Spinal cord (tissue), 10 donors: ENCODE measurements around the gene OR52H1. TPM values are rescaled to one million over a fixed set of nuclear protein-coding genes. Genes with fewer than 3 reads are reported as not detected.
"Not testable (repeated sequence)": the region's sequence is repeated elsewhere in the genome, so short reads cannot be mapped to it uniquely, and the experiment has no call there.

Experiments
- DNase-seq, 6 donors: peaks; one replicate each; pipeline versions ENCODE4 v3.0.0 to v3.0.0-alpha.2; 2013 to 2015; ENCODE audit warnings: low spot score in 6 of 6, low read depth in 4 of 6
- H3K27ac ChIP-seq: one replicate; pipeline ENCODE4 v1.5.1; 2013; ENCODE audit warnings: low read depth, low read length, control low read depth
- H3K27me3 ChIP-seq: one replicate; pipeline ENCODE4 v1.6.1; 2013; ENCODE audit warnings: low read length; ENCODE audit not compliant: control insufficient read depth, insufficient read depth
- H3K36me3 ChIP-seq: one replicate; pipeline ENCODE4 v1.6.1; 2013; ENCODE audit warnings: low read length; ENCODE audit not compliant: control insufficient read depth, insufficient read depth
- H3K4me1 ChIP-seq: one replicate; pipeline ENCODE4 v1.6.1; 2013; ENCODE audit warnings: low read length; ENCODE audit not compliant: control insufficient read depth, insufficient read depth
- H3K4me3 ChIP-seq: one replicate; pipeline ENCODE4 v1.5.1; 2013; ENCODE audit warnings: low read depth, low read length, control low read depth
- H3K9me3 ChIP-seq: one replicate; pipeline ENCODE4 v1.6.1; 2013; ENCODE audit warnings: low read length; ENCODE audit not compliant: control insufficient read depth, insufficient read depth
- WGBS: methylation state at CpG from one replicate; pipeline ENCODE4 v1.1.5; 2013; ENCODE audit warnings: missing lambda C conversion rate; ENCODE audit not compliant: insufficient coverage; 5-methylcytosine and 5-hydroxymethylcytosine counted together
- long read RNA-seq, 4 donors: transcript quantifications; one replicate each; lab custom pipeline, GENCODE V29; 2026
- polyA plus RNA-seq, 2 donors: library from polyadenylated mRNA; unstranded; fragments of 120-200 nt; gene quantifications; one replicate each; pipeline ENCODE4 v1.2.1, GENCODE V29; 2013; ENCODE audit not compliant: insufficient read length in 2 of 2
- total RNA-seq, 2 donors: library from RNA; depleted of rRNA in 1 of 2; stranded (reverse); fragments of 120-200 nt in 1 of 2; fragments of >200 nt in 1 of 2; gene quantifications; one replicate each; pipeline versions ENCODE4 v1.2.3 to v1.2.4, GENCODE V29; 2013 to 2014
- donor health status: healthy.

Gene OR52H1
- total RNA-seq (under 1 TPM; 0.40 to 0.55 TPM), polyA plus RNA-seq (not detected)
- long read RNA-seq, donor 1, result 0 reads
- long read RNA-seq, donor 2, result 0 reads
- long read RNA-seq, donor 3, result 0 reads
- long read RNA-seq, donor 4, result 0 reads

DNA sequence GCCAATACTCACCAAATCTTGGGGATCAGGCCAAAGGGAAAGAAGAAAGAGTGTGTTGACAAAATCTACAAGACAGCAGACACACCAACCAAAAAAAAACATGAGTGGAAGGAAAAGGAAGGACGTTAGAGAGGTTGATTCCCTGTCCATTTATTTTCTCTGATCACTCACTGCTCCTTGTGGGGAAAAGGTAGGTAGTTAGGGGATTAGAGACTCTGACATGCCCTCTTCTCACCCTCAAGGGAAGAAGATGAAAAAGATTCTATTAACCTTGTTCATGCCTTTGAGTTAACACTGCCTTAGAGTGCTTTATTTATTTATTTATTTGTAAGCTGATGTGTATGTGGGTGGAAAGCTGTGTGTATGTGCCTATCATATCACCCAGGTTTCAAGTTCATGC, at the start of gene OR52H1:
OR52H1 (minus strand) TSS at position 101 of the 400 bp plus-strand sequence. CDS start 3,035 bp downstream, outside the sequence.
- H3K36me3 ChIP-seq, result no peaks in the 10 kb centered on the region
- no peak within 1 kb of the TSS for H3K4me3 ChIP-seq
- H3K9me3 ChIP-seq, result no peaks in the 10 kb centered on the region
- no peak for DNase-seq
- no peaks in the 10 kb centered on the region for H3K4me1 ChIP-seq
- no CpG with 5 or more reads among the region's 1 CpG for WGBS
- no peaks in the 10 kb centered on the region for H3K27me3 ChIP-seq
- H3K27ac ChIP-seq, result no peak within 1 kb of the TSS

DNA sequence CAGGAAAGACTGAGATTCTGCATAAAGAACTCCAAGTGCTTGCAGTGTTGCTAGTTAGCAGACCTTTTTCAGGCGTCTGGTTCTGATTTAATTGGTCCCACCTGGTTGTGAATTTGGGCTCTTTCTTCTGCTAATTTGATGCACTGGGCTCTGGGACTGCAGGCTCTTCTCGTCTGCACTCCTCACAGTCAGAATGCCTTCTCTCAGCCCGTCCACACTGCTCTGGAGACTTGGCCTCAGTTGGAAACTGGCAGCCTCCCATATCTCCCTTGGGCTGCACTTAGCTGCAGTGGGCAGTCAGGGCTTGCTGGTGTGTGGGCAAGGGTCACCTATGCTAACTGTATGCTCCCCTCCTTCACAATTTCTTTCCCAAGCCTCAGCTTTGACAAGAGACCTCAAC, 49.6 kb upstream of the OR52H1 start:
- Histone ChIP-seq H3K27ac (no peak overlapping the region), H3K27me3 (peaks cover 2% of the 10 kb centered on the region), H3K4me1 (peaks cover 6% of the 10 kb centered on the region), H3K4me3 (no peak overlapping the region), H3K36me3 (no peaks in the 10 kb centered on the region), H3K9me3 (no peaks in the 10 kb centered on the region)
- WGBS, result 43% methylated on average over 3 of the region's 3 CpGs
- peak in 1 of 6 donors; percentile 15 for DNase-seq

DNA sequence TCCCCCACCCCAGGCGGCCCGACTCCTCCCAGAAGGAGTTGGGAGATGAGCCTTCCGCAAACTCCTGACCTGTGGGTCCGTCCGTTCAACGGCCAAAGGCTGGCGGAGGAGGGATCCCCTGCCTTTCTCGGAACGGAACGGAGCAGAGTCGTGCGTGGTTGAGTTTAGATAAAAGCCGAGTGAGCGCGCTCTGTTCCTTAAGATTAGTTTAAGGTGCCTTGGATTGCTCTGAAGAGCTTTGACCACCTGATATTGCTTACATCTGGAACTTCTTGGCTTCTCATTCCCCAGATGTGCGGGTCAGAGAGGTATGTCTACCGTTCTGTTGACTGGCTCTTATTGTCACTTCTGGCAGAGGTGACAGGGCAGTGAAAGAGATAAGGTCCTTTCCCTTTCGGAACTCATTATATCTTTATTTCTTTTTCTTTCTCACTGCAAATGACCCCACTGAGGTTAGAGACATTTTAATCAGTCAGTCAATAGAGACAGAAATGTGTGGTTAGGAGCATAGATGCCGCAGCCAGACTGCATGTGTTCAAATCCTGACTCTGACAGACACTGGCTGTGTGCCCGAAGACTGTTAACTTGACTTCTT, 48.4 kb upstream of the OR52H1 start, which contains the start of gene TRIM6:
TRIM6 (plus strand) TSS at position 31 of the 595 bp plus-strand sequence; CDS start at position 292, 261 bp downstream.
- 6% methylated on average over 15 of the region's 20 CpGs for WGBS
- Histone ChIP-seq H3K27ac (no peak within 1 kb of the TSS), H3K27me3 (peaks cover 2% of the 10 kb centered on the region), H3K36me3 (no peaks in the 10 kb centered on the region), H3K4me3 (peak within 1 kb of the TSS; percentile 26), H3K9me3 (no peaks in the 10 kb centered on the region), H3K4me1 (peaks cover 6% of the 10 kb centered on the region)
- peak in 2 of 6 donors; percentile 47 to 55 for DNase-seq

DNA sequence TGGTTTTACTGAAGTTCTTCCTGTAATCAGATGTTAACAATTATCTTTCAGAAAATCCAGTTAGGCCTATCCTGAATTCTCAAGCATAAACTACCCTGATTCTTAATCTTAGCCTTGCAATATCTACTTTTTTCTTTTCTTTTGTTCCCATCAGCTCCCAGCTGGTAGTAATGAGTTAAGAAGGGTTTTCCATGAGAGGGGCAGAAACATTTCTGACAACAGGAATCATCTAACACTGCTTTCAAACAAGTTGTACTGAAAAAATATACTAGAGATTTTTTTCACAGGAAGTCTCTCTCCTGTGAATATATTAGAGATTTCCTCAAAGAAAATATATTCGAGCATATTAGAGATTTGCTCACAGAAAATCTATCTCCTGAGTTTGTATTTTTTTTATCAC, 44.8 kb upstream of the OR52H1 start:
- Histone ChIP-seq H3K27ac (no peak overlapping the region), H3K27me3 (peaks cover 2% of the 10 kb centered on the region), H3K9me3 (no peaks in the 10 kb centered on the region), H3K36me3 (no peaks in the 10 kb centered on the region), H3K4me3 (no peak overlapping the region), H3K4me1 (peaks cover 6% of the 10 kb centered on the region)
- no peak for DNase-seq
- no CpG with 5 or more reads among the region's 1 CpG for WGBS

DNA sequence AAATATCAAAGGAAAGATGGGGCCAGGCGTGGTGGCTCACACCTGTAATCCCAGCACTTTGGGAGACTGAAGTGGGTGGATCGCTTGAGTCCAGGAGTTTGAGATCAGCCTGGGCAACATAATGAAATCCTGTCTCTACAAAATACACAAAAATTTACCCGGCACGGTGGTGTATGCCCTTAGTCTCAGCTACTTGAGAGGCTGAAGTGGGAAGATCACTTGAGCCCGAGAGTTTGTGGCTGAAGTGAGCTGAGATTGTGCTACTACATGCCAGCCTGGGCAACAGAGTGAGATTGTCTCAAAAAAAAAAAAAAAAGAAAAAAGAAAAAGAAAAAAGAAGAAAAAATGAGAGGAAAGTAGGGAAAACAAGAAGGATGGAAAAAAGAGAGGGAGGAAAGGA, 44.3 kb upstream of the OR52H1 start:
- Histone ChIP-seq H3K27me3 (peaks cover 2% of the 10 kb centered on the region), H3K4me1 (peaks cover 6% of the 10 kb centered on the region), H3K9me3 (no peaks in the 10 kb centered on the region), H3K36me3 (no peaks in the 10 kb centered on the region), H3K27ac (no peak overlapping the region), H3K4me3 (no peak overlapping the region)
- 96% methylated on average over 2 of the region's 5 CpGs for WGBS
- DNase-seq, result no peak

DNA sequence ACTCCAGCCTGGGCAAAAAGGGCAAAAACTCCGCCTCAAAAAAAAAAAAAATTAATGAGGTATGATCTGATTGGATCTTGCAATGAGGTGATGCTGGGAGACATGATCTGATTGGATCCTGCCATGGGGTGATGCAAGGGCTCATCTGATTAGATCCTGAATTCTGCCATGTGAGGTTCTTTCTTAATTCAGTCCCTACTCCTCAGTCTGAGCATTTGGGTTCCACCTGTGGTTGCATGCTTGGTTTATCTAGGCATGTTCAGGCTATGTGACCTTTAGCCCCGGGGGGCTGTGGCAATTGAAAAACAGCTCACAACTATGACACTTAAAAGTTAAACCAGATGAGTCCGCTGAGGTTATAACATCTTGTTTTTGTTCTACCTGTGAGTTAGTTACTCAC, 43.3 kb upstream of the OR52H1 start:
- Histone ChIP-seq H3K36me3 (no peaks in the 10 kb centered on the region), H3K27ac (no peak overlapping the region), H3K27me3 (peaks cover 2% of the 10 kb centered on the region), H3K9me3 (no peaks in the 10 kb centered on the region), H3K4me3 (no peak overlapping the region), H3K4me1 (peaks cover 6% of the 10 kb centered on the region)
- no peak for DNase-seq
- WGBS, result 100% methylated on average over 1 of the region's 3 CpGs

DNA sequence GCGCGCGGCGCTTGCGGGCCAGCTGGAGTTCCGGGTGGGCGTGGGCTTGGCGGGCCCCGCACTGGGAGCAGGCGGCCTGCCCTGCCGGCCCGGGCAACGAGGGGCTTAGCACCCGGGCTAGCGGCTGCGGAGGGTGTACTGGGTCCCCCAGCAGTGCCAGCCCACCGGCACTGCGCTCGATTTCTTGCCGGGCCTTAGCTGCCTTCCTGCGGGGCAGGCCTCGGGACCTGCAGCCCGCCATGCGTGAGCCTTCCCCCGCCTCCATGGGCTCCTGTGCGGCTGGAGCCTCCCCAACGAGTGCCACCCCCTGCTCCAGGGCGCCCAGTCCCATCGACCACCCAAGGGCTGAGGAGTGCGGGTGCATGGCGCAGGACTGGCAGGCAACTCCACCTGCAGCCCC, 41.6 kb upstream of the OR52H1 start:
- not testable (repeated sequence) for H3K4me3 ChIP-seq, H3K9me3 ChIP-seq, H3K27me3 ChIP-seq, H3K27ac ChIP-seq, H3K36me3 ChIP-seq, DNase-seq, H3K4me1 ChIP-seq
- WGBS, result 96% methylated on average over 31 of the region's 31 CpGs

DNA sequence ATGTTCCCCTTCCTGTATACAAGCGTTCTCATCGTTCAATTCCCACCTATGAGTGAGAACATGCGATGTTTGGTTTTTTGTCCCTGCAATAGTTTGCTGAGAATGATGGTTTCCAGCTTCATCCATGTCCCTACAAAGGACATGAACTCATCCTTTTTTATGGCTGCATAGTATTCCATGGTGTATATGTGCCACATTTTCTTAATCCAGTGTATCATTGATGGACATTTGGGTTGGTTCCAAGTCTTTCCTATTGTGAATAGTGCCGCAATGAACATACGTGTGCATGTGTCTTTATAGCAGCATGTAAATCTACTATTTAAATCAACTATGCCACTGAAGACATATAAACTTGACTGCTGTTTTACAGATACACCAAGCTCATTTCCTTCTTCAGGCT, 36.1 kb upstream of the OR52H1 start:
- H3K9me3 ChIP-seq, H3K4me1 ChIP-seq, H3K4me3 ChIP-seq, DNase-seq, H3K36me3 ChIP-seq, H3K27ac ChIP-seq, H3K27me3 ChIP-seq: not testable (repeated sequence)
- WGBS, result no CpG with 5 or more reads among the region's 5 CpGs

DNA sequence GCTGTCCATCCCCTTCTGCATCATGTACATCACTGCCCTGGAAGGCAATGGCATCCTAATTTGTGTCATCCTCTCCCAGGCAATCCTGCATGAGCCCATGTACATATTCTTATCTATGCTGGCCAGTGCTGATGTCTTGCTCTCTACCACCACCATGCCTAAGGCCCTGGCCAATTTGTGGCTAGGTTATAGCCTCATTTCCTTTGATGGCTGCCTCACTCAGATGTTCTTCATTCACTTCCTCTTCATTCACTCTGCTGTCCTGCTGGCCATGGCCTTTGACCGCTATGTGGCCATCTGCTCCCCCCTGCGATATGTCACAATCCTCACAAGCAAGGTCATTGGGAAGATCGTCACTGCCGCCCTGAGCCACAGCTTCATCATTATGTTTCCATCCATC, 32.7 kb upstream of the OR52H1 start:
- H3K27me3 ChIP-seq, result no peaks in the 10 kb centered on the region
- H3K4me3 ChIP-seq, result no peak overlapping the region
- no peaks in the 10 kb centered on the region for H3K36me3 ChIP-seq
- no peaks in the 10 kb centered on the region for H3K4me1 ChIP-seq
- WGBS, result 82% methylated on average over 4 of the region's 4 CpGs
- H3K9me3 ChIP-seq, result no peaks in the 10 kb centered on the region
- H3K27ac ChIP-seq, result no peak overlapping the region
- no peak for DNase-seq

DNA sequence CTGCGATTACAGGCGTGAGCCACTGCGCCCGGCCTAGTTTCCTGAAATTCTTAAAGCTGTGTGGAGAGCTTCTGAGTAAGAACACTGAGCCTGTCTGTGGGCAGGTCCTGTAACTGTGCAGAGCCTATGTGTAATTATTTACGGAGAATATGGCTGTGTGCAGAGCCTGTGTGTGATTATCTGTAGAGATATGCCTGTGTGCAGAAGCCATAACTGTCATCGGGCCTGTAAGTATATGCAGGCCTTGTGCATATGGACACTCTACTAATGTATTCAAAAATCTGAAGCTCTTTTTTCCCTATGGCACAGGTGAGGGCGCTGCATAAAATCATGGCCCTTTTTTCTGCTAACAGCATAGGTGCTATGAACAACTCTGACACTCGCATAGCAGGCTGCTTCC, 32.2 kb upstream of the OR52H1 start, which contains the start of gene OR52B6:
OR52B6 (plus strand) TSS at position 301 of the 400 bp plus-strand sequence; CDS start at position 301, 0 bp downstream.
- WGBS, result 96% methylated on average over 7 of the region's 8 CpGs
- no peak for DNase-seq
- Histone ChIP-seq H3K4me1 (no peaks in the 10 kb centered on the region), H3K4me3 (no peak within 1 kb of the TSS), H3K9me3 (no peaks in the 10 kb centered on the region), H3K27ac (no peak within 1 kb of the TSS), H3K36me3 (no peaks in the 10 kb centered on the region), H3K27me3 (no peaks in the 10 kb centered on the region)
